ENCODE results near the gene FMN2.

FMN2 gene

GRCh38 chr1:240468656-240469055 is 377.0 kb downstream of the FMN2 start:
- Histone ChIP-seq H3K4me3 (ENCODE audit: low read length) (no peak overlapping the region), H3K27ac (ENCODE audit: low read depth, low read length) (no peak overlapping the region), H3K36me3 (ENCODE audit: control insufficient read depth, low read length) (no peaks in the 10 kb centered on the region), H3K9me3 (ENCODE audit: control insufficient read depth, insufficient read depth, low read length) (no peaks in the 10 kb centered on the region), H3K27me3 (ENCODE audit: control insufficient read depth, low read length) (no peaks in the 10 kb centered on the region), H3F3A (ENCODE audit: control insufficient read depth, insufficient read depth) (no peaks in the 10 kb centered on the region), H4K20me1 (ENCODE audit: control insufficient read depth, insufficient read depth, low read depth, low read length) (no peaks in the 10 kb centered on the region), H3K79me2 (ENCODE audit: control insufficient read depth, low read length) (no peaks in the 10 kb centered on the region), H3K4me2 (ENCODE audit: low read length) (no peak overlapping the region), H3K9me2 (replicated peaks; ENCODE audit: control insufficient read depth, low read length) (no peaks in the 10 kb centered on the region), H3K4me1 (ENCODE audit: control insufficient read depth, low read length) (peaks cover 19% of the 10 kb centered on the region)
- no peak for TF ChIP-seq CTCF (IDR thresholded peaks at IDR 0.05; ENCODE audit: low read depth, low read length, poor library complexity, severe bottlenecking)
- no peak for TF ChIP-seq EZH2phosphoT487 (IDR thresholded peaks at IDR 0.05; ENCODE audit: borderline replicate concordance, low read length)

DNA sequence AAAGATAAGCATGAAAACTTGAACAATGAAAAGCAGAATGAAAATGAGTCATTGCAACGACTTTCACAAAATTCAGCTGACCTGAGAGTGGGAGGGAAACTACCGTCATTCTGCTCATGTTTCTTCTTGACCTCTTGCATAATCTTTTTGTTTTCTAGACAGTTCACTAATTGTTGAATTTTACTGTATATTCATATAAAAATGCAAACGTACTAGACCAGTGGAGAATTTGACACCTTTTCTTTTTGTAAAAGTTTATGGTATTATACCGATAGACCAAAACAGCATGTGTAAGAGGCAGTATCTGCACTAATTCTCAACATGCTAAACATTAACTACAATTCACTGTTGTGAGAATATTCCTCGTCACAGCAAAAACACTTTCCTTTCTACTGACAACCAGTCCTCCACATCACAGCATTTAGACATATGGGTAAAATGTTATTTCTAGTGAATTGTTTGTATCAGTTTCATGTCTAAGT is 382.5 kb downstream of the FMN2 start:
- H3K4me2 ChIP-seq (ENCODE audit: low read length), result no peak overlapping the region
- H3K9me3 ChIP-seq (ENCODE audit: control insufficient read depth, insufficient read depth, low read length), result no peaks in the 10 kb centered on the region
- no peaks in the 10 kb centered on the region for H3K36me3 ChIP-seq (ENCODE audit: control insufficient read depth, low read length)
- no peaks in the 10 kb centered on the region for H3K27me3 ChIP-seq (ENCODE audit: control insufficient read depth, low read length)
- no peaks in the 10 kb centered on the region for H3K79me2 ChIP-seq (ENCODE audit: control insufficient read depth, low read length)
- H3F3A ChIP-seq (ENCODE audit: control insufficient read depth, insufficient read depth), result no peaks in the 10 kb centered on the region
- no peaks in the 10 kb centered on the region for H4K20me1 ChIP-seq (ENCODE audit: control insufficient read depth, insufficient read depth, low read depth, low read length)
- no peaks in the 10 kb centered on the region for H3K4me1 ChIP-seq (ENCODE audit: control insufficient read depth, low read length)
- no peaks in the 10 kb centered on the region for H3K9me2 ChIP-seq (replicated peaks; ENCODE audit: control insufficient read depth, low read length)
- no peak overlapping the region for H3K4me3 ChIP-seq (ENCODE audit: low read length)
- TF ChIP-seq EZH2phosphoT487 (IDR thresholded peaks at IDR 0.05; ENCODE audit: borderline replicate concordance, low read length) (no peak), CTCF (IDR thresholded peaks at IDR 0.05; ENCODE audit: low read depth, low read length, poor library complexity, severe bottlenecking) (no peak)
- no peak overlapping the region for H3K27ac ChIP-seq (ENCODE audit: low read depth, low read length)

- Histone ChIP-seq H3K27ac (ENCODE audit: low read depth, low read length) (no peak overlapping the region), H3K4me2 (ENCODE audit: low read length) (no peak overlapping the region), H3K4me1 (ENCODE audit: control insufficient read depth, low read length) (no peaks in the 10 kb centered on the region), H3K27me3 (ENCODE audit: control insufficient read depth, low read length) (no peaks in the 10 kb centered on the region), H3K9me3 (ENCODE audit: control insufficient read depth, insufficient read depth, low read length) (no peaks in the 10 kb centered on the region), H3F3A (ENCODE audit: control insufficient read depth, insufficient read depth) (no peaks in the 10 kb centered on the region), H3K9me2 (replicated peaks; ENCODE audit: control insufficient read depth, low read length) (no peaks in the 10 kb centered on the region), H3K4me3 (ENCODE audit: low read length) (no peak overlapping the region), H3K36me3 (ENCODE audit: control insufficient read depth, low read length) (no peaks in the 10 kb centered on the region), H3K79me2 (ENCODE audit: control insufficient read depth, low read length) (no peaks in the 10 kb centered on the region), H4K20me1 (ENCODE audit: control insufficient read depth, insufficient read depth, low read depth, low read length) (no peaks in the 10 kb centered on the region)
- no peak for TF ChIP-seq EZH2phosphoT487 (IDR thresholded peaks at IDR 0.05; ENCODE audit: borderline replicate concordance, low read length)
- no peak for TF ChIP-seq CTCF (IDR thresholded peaks at IDR 0.05; ENCODE audit: low read depth, low read length, poor library complexity, severe bottlenecking)
Observed at GRCh38 chr1:240475832-240476231, 384.1 kb downstream of the FMN2 start.

All from DOHH2 (cell line).